GM18909 (cell line): Measurements from ENCODE around the gene FHIT.

Experiments
- ATAC-seq: cut with Tn5 transposase; IDR thresholded peaks from one replicate; pipeline ENCODE4 v1.9.1; 2021; ENCODE audit warnings: mild to moderate bottlenecking; ENCODE audit not compliant: unreplicated experiment, poor library complexity

Gene FHIT

GRCh38 chr3:60073228-60073627, 1178.0 kb downstream of the FHIT start:
- no peak for ATAC-seq

- no peak for ATAC-seq
These were observed 1180.9 kb downstream of the FHIT start for GRCh38 chr3:60070366-60070765.

GRCh38 chr3:60065227-60065868, 1185.9 kb downstream of the FHIT start:
- no peak for ATAC-seq

GRCh38 chr3:60064210-60065178, 1186.8 kb downstream of the FHIT start:
- ATAC-seq = no peak

- ATAC-seq = no peak
These were observed 1194.8 kb downstream of the FHIT start for GRCh38 chr3:60056404-60056803.

- ATAC-seq = no peak
These were observed 1195.5 kb downstream of the FHIT start for GRCh38 chr3:60055765-60056164.

GRCh38 chr3:60053526-60054265, 1197.6 kb downstream of the FHIT start:
- no peak for ATAC-seq

- ATAC-seq = no peak
These were observed 1202.8 kb downstream of the FHIT start for GRCh38 chr3:60048447-60048848.

- no peak for ATAC-seq
These were observed 1203.6 kb downstream of the FHIT start for GRCh38 chr3:60047426-60048200.

- ATAC-seq = no peak
These were observed 1205.0 kb downstream of the FHIT start for GRCh38 chr3:60046210-60046609.

GRCh38 chr3:60045686-60046085, 1205.6 kb downstream of the FHIT start:
- ATAC-seq = no peak

GRCh38 chr3:60036803-60037202, 1214.4 kb downstream of the FHIT start:
- ATAC-seq = no peak

- no peak for ATAC-seq
These were observed 1217.3 kb downstream of the FHIT start for GRCh38 chr3:60033901-60034453.

GRCh38 chr3:60030982-60031381, 1220.3 kb downstream of the FHIT start:
- no peak for ATAC-seq

GRCh38 chr3:60028233-60028632, 1223.0 kb downstream of the FHIT start:
- no peak for ATAC-seq

GRCh38 chr3:60027335-60027734, 1223.9 kb downstream of the FHIT start:
- no peak for ATAC-seq

- ATAC-seq = no peak
These were observed 1225.9 kb downstream of the FHIT start for GRCh38 chr3:60025096-60026050.

- no peak for ATAC-seq
These were observed 1226.9 kb downstream of the FHIT start for GRCh38 chr3:60024400-60024799.

GRCh38 chr3:60023189-60023588, 1228.1 kb downstream of the FHIT start:
- no peak for ATAC-seq
